NCI-H446 treated with DMSO at 0.1 percent for 48 hours (cell line): ENCODE measurements around the gene RETREG3.
"Not testable (repeated sequence)": the region's sequence is repeated elsewhere in the genome, so short reads cannot be mapped to it uniquely, and the experiment has no call there.

Source experiments
- DNase-seq: peaks from one replicate; lab custom pipeline; 2025; lab: John Stamatoyannopoulos, UW

Gene RETREG3, protein sequence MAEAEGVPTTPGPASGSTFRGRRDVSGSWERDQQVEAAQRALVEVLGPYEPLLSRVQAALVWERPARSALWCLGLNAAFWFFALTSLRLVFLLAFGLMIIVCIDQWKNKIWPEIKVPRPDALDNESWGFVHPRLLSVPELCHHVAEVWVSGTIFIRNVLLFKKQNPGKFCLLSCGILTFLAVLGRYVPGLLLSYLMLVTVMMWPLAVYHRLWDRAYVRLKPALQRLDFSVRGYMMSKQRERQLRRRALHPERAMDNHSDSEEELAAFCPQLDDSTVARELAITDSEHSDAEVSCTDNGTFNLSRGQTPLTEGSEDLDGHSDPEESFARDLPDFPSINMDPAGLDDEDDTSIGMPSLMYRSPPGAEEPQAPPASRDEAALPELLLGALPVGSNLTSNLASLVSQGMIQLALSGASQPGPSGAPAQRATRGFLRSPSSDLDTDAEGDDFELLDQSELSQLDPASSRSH

GRCh38 chr17:42609182-42609813 is at the start of gene RETREG3, which contains the start of gene TUBG1:
Gene RETREG3, minus strand, starts transcription at chr17:42609374. Its CDS starts 50 bp downstream, at chr17:42609324.
Gene TUBG1, plus strand, starts transcription at chr17:42609683. Its CDS starts 55 bp downstream, at chr17:42609738.
- DNase-seq = peak; percentile 98

DNA sequence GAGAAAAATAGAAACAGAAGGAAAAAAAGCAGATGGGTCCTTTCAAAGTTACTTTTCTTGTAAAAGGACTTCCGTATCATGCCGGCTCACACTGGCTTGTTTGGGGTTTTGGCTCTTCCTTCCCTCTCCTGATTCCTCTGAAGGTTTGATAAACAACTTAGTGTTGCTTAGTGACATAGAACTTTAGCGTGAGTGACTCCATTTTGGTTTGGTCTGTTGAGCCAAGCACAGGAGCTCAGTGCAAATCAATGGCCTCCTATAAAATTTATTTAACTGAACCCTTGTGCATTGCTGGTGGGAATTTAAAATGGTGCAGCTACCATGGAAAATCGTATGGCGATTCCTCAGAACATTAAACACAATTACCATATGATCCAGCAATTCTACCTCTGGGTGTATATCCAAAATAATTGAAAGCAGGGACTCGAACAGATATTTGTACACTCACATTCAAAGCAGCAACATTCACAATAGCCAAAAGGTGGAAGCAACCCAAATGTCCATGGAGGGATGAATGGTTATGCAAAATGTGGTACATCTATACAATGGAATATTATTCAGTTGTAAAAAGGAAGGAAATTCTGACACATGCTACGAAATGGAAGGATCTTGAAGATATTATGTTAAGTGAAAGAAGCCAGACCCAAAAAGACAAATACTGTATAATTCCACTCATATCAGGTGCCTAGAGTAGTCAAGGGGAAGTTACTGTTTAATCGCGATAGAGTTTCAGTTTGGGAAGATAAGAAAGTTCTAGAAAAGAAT is 48.8 kb upstream of the RETREG3 start:
- DNase-seq = no peak

GRCh38 chr17:42655528-42655927 is 46.4 kb upstream of the RETREG3 start:
- no peak for DNase-seq

DNA sequence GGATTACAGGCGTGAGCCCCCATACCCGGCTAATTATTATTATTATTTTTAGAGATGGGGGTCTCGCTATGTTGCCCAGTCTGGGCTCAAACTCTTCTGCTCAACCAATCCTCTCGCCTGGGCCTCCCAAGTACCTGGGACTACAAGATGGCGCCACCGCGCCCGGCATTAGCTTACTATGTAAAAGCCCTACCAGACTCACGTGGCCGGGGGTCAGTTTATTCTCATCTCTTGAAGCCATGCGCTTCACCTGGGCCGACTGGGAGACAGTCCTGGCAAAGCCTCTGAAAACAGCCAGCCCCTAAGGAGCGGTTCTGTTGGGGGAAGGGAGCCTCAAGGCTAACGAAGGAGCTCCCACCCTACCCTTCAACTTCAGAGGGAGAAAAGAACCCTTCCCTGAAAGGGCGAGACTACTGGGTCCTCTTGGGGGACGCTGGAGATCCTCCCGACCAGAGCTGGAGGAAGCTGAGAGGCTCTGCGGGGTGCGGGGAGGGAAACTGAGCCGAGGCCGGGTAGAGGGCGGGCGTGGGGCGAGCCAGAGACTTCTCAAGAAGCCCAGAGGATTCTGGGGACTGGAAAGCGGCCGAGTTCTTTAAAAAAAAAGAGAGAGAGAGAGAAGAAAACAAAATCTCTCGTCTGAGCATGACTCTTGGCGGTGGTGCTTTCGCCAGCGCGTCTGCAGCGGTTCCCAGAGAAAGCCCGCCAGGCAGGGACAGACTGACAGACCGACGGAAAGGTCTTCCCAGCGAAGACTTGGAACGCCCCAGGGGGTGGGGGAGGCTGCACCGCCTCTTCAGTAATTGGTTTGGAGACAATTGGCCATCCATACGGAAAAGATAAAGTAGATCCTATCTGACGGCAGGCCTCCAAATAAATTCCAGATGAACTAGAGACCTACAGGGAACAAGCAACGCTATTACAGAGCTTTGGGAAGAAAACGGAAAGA is 44.3 kb upstream of the RETREG3 start:
- DNase-seq = no peak

DNA sequence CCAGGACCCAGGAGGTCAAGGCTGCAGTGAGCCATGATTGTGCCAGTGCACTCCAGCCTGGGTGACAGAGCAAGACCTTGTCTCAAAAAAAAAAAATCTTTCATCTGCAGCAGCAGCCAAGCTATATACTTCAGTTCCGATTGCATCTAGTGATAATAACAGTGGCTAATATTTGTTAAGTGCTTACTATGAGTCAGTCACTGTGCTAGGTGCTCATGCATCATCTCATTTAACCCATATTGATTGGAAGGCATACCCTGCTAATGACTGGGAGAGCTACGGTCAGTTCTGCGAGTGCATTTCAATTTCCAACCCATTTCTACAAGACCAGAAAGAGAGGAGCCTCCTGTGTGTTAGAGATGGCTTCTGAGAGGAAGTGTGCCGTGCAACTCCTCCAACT is 42.2 kb upstream of the RETREG3 start:
- DNase-seq = no peak

DNA sequence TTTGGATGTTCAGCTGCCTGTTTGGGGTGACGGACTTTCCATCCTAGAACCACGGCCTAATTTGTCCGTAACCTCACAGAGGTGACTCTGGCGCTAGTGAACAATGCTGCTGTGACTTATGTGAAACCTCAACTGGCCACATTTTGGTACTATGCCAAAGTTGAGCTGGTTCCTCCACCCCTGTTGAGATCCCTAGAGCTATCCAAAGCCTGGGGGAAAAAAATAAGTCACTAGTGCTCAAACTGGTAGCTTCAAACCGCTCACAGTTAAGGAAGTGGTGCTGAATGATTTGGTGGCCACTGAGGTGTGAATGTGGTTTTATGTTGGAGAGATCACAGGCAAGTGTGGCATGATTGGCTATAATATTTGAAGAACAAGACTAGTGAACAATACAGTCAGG is 38.6 kb upstream of the RETREG3 start:
- DNase-seq = no peak

GRCh38 chr17:42642336-42642735 is 33.2 kb upstream of the RETREG3 start:
- no peak for DNase-seq

GRCh38 chr17:42640121-42640520 is 30.9 kb upstream of the RETREG3 start:
- no peak for DNase-seq

GRCh38 chr17:42639525-42640113 is 30.4 kb upstream of the RETREG3 start:
- DNase-seq = no peak

- no peak for DNase-seq
Observed at GRCh38 chr17:42632949-42633444, 23.8 kb upstream of the RETREG3 start.

DNA sequence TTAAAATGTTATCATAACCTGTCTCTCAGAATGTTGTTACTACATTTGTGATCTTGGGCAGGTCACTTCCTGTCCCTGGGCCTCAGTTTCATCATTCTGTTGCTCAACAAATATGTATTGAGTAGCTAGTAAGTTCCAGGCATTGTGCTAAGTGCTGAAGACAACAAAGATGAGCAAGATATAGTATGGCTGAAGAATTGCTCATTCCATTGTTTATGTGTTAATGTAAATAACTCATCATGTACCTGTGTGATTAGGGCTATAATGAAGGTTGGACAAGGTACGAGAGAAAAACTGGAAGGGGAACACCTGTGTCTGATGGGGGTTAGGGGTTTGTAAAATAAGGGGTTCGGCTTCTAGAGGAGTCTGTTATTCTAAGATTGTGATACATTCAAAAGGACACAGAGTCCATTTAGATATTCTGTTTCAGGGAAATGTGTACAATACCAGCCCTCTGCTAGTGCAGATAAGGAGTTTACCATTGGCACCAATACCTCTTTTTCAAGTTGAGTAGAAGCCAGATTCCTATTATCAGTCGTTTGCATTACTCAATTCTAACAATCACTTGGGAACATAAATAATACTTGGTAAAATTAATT is 20.3 kb upstream of the RETREG3 start:
- no peak for DNase-seq

GRCh38 chr17:42627032-42627764 is 18.0 kb upstream of the RETREG3 start:
- DNase-seq = not testable (repeated sequence)

- no peak for DNase-seq
Observed at GRCh38 chr17:42623732-42624596, 14.8 kb upstream of the RETREG3 start.

DNA sequence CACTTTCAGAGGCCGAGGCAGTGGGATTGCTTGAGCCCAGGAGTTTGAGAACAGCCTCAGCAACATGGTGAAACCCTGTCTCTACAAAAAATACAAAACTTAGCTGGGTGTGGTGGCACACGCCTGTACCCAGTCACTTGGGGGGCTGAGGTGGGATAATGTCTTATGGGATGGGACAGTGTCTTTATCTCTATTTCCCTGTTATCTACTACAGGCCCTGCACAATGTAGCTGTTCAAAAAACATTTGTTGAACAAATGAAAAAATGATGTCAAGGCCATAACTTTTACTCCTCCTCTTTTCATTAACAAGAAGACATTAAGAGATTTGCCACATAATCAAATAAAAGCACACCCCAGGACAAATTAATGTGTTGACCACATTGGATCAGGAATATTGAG is 14.1 kb upstream of the RETREG3 start:
- DNase-seq = no peak

GRCh38 chr17:42621987-42622386 is 12.8 kb upstream of the RETREG3 start:
- not testable (repeated sequence) for DNase-seq

DNA sequence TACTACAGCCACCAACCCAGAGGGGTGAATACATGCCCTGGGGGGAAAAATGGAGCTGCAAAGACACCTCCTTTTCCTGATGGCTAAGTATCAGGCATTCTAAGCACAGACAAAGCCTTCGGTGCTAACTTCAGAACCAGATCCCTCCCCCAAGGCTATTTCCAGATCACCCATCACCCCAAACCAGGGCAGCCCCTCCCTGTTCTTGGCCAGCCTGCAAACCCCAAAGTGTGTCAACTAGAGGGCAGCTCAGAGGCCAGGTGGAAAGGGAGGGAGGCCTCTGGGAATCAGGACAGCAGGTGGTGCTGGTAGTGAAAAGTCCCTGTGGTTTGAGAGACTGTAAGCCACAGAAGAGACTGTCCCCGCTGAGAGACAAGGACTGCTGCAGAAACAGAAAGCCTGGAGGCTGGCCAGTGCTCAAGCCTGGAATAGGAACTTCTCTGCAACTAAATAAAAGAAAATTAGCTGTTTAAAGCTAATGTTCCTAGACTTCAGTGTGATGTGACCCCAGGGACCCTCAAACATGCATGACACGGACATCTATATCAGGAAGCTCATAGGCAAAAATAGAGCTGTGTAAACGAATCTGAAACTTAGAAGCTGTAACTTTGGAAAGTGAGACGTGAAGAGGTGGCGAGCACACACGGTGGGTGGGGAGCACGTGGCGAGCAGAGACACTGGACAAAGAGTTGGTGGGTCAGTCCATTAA is 9.4 kb upstream of the RETREG3 start:
- no peak for DNase-seq

GRCh38 chr17:42617956-42618431 is 8.8 kb upstream of the RETREG3 start:
- DNase-seq = no peak
